GM12864 (cell line): ENCODE results near the gene VARS1.

Source experiments
- DNase-seq: peaks from one replicate; pipeline ENCODE4 v3.0.0-alpha.2; 2011; ENCODE audit warnings: low read depth
- H3K4me3 ChIP-seq: 2 replicates; pipeline ENCODE4 v1.5.1; 2011; ENCODE audit warnings: mild to moderate bottlenecking, low read depth, low read length, control low read depth
- CTCF ChIP-seq: IDR thresholded peaks from 2 replicates; pipeline ENCODE4 v1.5.1; 2011; ENCODE audit warnings: low read depth, mild to moderate bottlenecking, moderate library complexity, low read length, control low read depth, inconsistent platforms; ENCODE audit errors: missing control alignments

Gene VARS1

GRCh38 chr6:31758281-31758680 is 37.3 kb downstream of the VARS1 start:
- no peak for TF ChIP-seq CTCF
- DNase-seq: no peak
- H3K4me3 ChIP-seq: no peak overlapping the region

GRCh38 chr6:31752739-31753319 is 42.7 kb downstream of the VARS1 start:
- no peak overlapping the region for H3K4me3 ChIP-seq
- DNase-seq: no peak
- TF ChIP-seq CTCF: no peak

GRCh38 chr6:31750411-31751022 is 45.0 kb downstream of the VARS1 start:
- no peak for DNase-seq
- H3K4me3 ChIP-seq: no peak overlapping the region
- no peak for TF ChIP-seq CTCF

GRCh38 chr6:31749301-31750036 is 46.1 kb downstream of the VARS1 start:
- H3K4me3 ChIP-seq: no peak overlapping the region
- DNase-seq: no peak
- no peak for TF ChIP-seq CTCF
